B cell (primary cell): Measurements from ENCODE around the gene GRID2.

ENCODE experiments used
- EZH2 ChIP-seq: IDR thresholded peaks from 2 replicates; pipeline ENCODE4 v1.6.1; 2012; ENCODE audit warnings: borderline replicate concordance, low read depth, mild to moderate bottlenecking, moderate library complexity, low read length; ENCODE audit not compliant: insufficient read depth, poor library complexity, severe bottlenecking
- TF ChIP-seq, protein P1 (sequence below): fragments of 200-600 bp; IDR thresholded peaks from one replicate; pipeline ENCODE4 v1.8.0; 2022; ENCODE audit warnings: antibody characterized with exemption, mild to moderate bottlenecking

DNA sequence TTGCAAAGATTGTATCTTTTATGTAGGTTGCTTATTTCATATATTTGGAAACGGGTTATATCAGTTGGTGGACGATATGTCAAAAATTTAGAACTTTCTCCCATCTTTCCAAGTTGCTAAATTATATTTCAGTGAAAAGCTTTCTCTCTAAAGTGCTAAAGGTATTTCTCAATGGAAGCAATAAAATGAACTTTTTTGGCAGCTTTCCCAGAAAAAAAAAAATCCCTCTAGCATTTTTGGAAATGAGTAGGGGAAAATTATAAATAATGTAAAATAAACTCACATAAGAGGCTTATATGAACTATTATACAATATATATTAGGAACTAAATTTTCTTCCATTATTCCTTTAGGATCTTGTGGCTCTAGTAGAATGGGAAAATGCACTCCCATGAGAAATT is 152.2 kb downstream of the GRID2 start:
- TF ChIP-seq, protein P1, sequence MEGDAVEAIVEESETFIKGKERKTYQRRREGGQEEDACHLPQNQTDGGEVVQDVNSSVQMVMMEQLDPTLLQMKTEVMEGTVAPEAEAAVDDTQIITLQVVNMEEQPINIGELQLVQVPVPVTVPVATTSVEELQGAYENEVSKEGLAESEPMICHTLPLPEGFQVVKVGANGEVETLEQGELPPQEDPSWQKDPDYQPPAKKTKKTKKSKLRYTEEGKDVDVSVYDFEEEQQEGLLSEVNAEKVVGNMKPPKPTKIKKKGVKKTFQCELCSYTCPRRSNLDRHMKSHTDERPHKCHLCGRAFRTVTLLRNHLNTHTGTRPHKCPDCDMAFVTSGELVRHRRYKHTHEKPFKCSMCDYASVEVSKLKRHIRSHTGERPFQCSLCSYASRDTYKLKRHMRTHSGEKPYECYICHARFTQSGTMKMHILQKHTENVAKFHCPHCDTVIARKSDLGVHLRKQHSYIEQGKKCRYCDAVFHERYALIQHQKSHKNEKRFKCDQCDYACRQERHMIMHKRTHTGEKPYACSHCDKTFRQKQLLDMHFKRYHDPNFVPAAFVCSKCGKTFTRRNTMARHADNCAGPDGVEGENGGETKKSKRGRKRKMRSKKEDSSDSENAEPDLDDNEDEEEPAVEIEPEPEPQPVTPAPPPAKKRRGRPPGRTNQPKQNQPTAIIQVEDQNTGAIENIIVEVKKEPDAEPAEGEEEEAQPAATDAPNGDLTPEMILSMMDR, result no peak
- TF ChIP-seq EZH2, result no peak
